K562 (cell line): ENCODE measurements around the gene GLYAT. TPM values are rescaled to one million over a fixed set of nuclear protein-coding genes. Genes with fewer than 3 reads are reported as not detected.

Source experiments
- ATF1 ChIP-seq, 2 experiments: fragments of 450-650 bp in 1 of 2; IDR thresholded peaks; 2 replicates each; pipeline ENCODE4 v1.6.1; 2016; ENCODE audit warnings: missing compliant biosample characterization in 1 of 2, missing genetic modification characterization in 1 of 2
- CBX3 ChIP-seq, 2 experiments: IDR thresholded peaks; 1 replicate in 1 of 2; 2 replicates in 1 of 2; pipeline ENCODE4 v1.6.1; 2012; ENCODE audit warnings: inconsistent platforms in 2 of 2, low read length in 2 of 2, borderline replicate concordance in 1 of 2, control low read depth in 1 of 2
- CEBPB ChIP-seq: fragments of 450-650 bp; IDR thresholded peaks from 2 replicates; pipeline ENCODE4 v1.6.1; 2016; ENCODE audit warnings: missing genetic modification characterization, missing compliant biosample characterization
- CEBPG ChIP-seq, 3 experiments: fragments of 200-800 bp in 1 of 3; sonication (Bioruptor generic) in 1 of 3; sonication (generic) in 1 of 3; formaldehyde crosslinking in 1 of 3; IDR thresholded peaks in 2 of 3; conservative IDR thresholded peaks in 1 of 3; 2 replicates each; pipeline versions ENCODE4 v1.6.1 to v1.8.0; 2016 to 2022; ENCODE audit warnings: missing compliant biosample characterization in 2 of 3, missing genetic modification characterization in 2 of 3, mild to moderate bottlenecking in 1 of 3, missing genetic modification reagents in 1 of 3
- CHAMP1 ChIP-seq: fragments of 450-650 bp; IDR thresholded peaks from 2 replicates; pipeline ENCODE4 v1.6.1; 2016; ENCODE audit warnings: mild to moderate bottlenecking
- ETV1 ChIP-seq: fragments of 450-650 bp; conservative IDR thresholded peaks from 2 replicates; pipeline ENCODE4 v1.6.1; 2016; ENCODE audit warnings: missing genetic modification characterization, control low read depth, low read depth, missing compliant biosample characterization
- HMG20B ChIP-seq: fragments of 250-450 bp; sonication (Bioruptor Pico); IDR thresholded peaks from 2 replicates; pipeline ENCODE4 v1.5.0; 2021; ENCODE audit warnings: mild to moderate bottlenecking
- KLF10 ChIP-seq: fragments of 250-450 bp; sonication (Bioruptor Pico); IDR thresholded peaks from 2 replicates; pipeline ENCODE4 v1.6.1; 2021; ENCODE audit warnings: matching md5 sums
- LCOR ChIP-seq: sonication (generic); formaldehyde crosslinking; IDR thresholded peaks from 2 replicates; pipeline ENCODE4 v1.8.0; 2022; ENCODE audit warnings: mild to moderate bottlenecking, missing genetic modification reagents
- SMARCE1 ChIP-seq: fragments of 450-650 bp; IDR thresholded peaks from 2 replicates; pipeline ENCODE4 v1.7.1; 2016; ENCODE audit warnings: mild to moderate bottlenecking
- SP2 ChIP-seq: IDR thresholded peaks from 2 replicates; pipeline ENCODE4 v1.6.1; 2011; ENCODE audit warnings: mild to moderate bottlenecking, low read depth, low read length, moderate library complexity; ENCODE audit not compliant: poor library complexity, severe bottlenecking; ENCODE audit errors: extremely low read depth
- SRSF7 ChIP-seq: fragments of 200-400 bp; formaldehyde crosslinking; optimal IDR thresholded peaks from 2 replicates; pipeline ENCODE3; 2017; ENCODE audit warnings: mild to moderate bottlenecking, low read depth, low read length
- VEZF1 ChIP-seq: fragments of 200-800 bp; sonication (Bioruptor generic); IDR thresholded peaks from 2 replicates; pipeline ENCODE4 v1.6.1; 2017; ENCODE audit warnings: missing genetic modification characterization, missing compliant biosample characterization
- ZBTB33 ChIP-seq: sonication (generic); formaldehyde crosslinking; IDR thresholded peaks from 2 replicates; pipeline ENCODE4 v1.8.1; 2023; ENCODE audit warnings: mild to moderate bottlenecking, missing genetic modification reagents
- ZBTB8A ChIP-seq: fragments of 450-650 bp; IDR thresholded peaks from 2 replicates; pipeline ENCODE4 v1.6.1; 2018; ENCODE audit warnings: mild to moderate bottlenecking, moderate library complexity; ENCODE audit not compliant: partially characterized antibody
- ZEB2 ChIP-seq: fragments of 450-650 bp; IDR thresholded peaks from 2 replicates; pipeline ENCODE4 v1.6.1; 2016
- ZNF140 ChIP-seq: fragments of 250-450 bp; sonication (Bioruptor Pico); IDR thresholded peaks from 2 replicates; pipeline ENCODE4 v1.8.0; 2021; ENCODE audit warnings: moderate library complexity, mild to moderate bottlenecking, inconsistent platforms
- polyA plus RNA-seq, 8 experiments: library from polyadenylated mRNA; depleted of rRNA in 4 of 8; stranded (reverse) in 5 of 8; unstranded in 3 of 8; fragments of >200 nt; fragmentation: Nextera tagmentation in 2 of 8; fragmentation: Illumina TruSeq in 1 of 8; extraction: Ambion mirVana in 2 of 8; extraction: Trizol in 1 of 8; gene quantifications; 2 replicates each; pipeline versions ENCODE4 v1.2.1 to v1.2.3, GENCODE V29; 2011 to 2014; ENCODE audit warnings: inconsistent platforms in 1 of 8, missing spikeins in 1 of 8
- total RNA-seq, 7 experiments: library from RNA; depleted of rRNA in 6 of 7; stranded (reverse); fragments of >200 nt in 6 of 7; fragmentation: Illumina TruSeq in 2 of 7; extraction: Trizol in 2 of 7; gene quantifications; 2 replicates each; pipeline versions ENCODE4 v1.2.1 to v1.2.3, GENCODE V29; 2011 to 2021; ENCODE audit warnings: low replicate concordance in 1 of 7

GLYAT gene
- total and polyA plus RNA-seq, 9 of the 15 experiments (the other 6 are each of a cell fraction or from before 2014, with no cell fraction given) = not detected

GRCh38 chr11:58776891-58777710 lies 45.4 kb upstream of the GLYAT start (continued):
- TF ChIP-seq SP2 (no peak), SMARCE1 (peak; percentile 86), CHAMP1 (peak; percentile 94), ETV1 (tag) (peak; percentile 72), LCOR (CRISPR knock-in tag) (peak; percentile 63; the same call in 1 of the 2 replicates), CEBPB (tag) (peak; percentile 99), ZEB2 (no peak; the same call in 1 of the 2 replicates), HMG20B (no peak), ZNF140 (CRISPR knock-in tag) (peak; percentile 39; the same call in 1 of the 2 replicates), VEZF1 (peak; percentile 71), KLF10 (CRISPR knock-in tag) (no peak), ATF1 (CRISPR knock-in tag; IDR thresholded peaks at IDR 0.05) (no peak), ATF1 (tag; IDR thresholded peaks at IDR 0.05) (peak; percentile 70), SRSF7 (no peak), ZBTB33 (CRISPR knock-in tag) (0 out of 2 replicates have a peak, but pooled peaks have one; percentile 18), CBX3 (IDR thresholded peaks at IDR 0.05; ENCODE audit: borderline replicate concordance in 1 of 2, low read length in 2 of 2) (peak in 1 of 2 experiments; percentile 33; a peak in 1 of 3 replicates), CEBPG (CRISPR knock-in tag; IDR thresholded peaks at IDR 0.05) (peak; percentile 86), CEBPG (tag; conservative IDR thresholded peaks at IDR 0.05 in 1 of 2, IDR thresholded peaks at IDR 0.05 in 1 of 2) (peak; percentile 92 to 94), ZBTB8A (no peak)
